K562 (cell line): ENCODE measurements around the gene RHOC. TPM values are rescaled to one million over a fixed set of nuclear protein-coding genes. Genes with fewer than 3 reads are reported as not detected.
A peak's percentile ranks its signal among the peaks of the same experiment; 100 is the strongest.

Experiments
- COPS2 ChIP-seq: fragments of 450-650 bp; conservative IDR thresholded peaks from 2 replicates; pipeline ENCODE4 v1.6.1; 2016; ENCODE audit warnings: mild to moderate bottlenecking, moderate library complexity
- CSDE1 ChIP-seq, 2 experiments: fragments of 450-650 bp; IDR thresholded peaks; 2 replicates each; pipeline ENCODE4 v1.6.1; 2016; ENCODE audit warnings: mild to moderate bottlenecking in 1 of 2
- E2F3 ChIP-seq: fragments of 250-450 bp; sonication (Bioruptor Pico); IDR thresholded peaks from 2 replicates; pipeline ENCODE4 v1.4.0; 2020; ENCODE audit warnings: mild to moderate bottlenecking
- FOXK2 ChIP-seq, 2 experiments: fragments of 450-650 bp; IDR thresholded peaks in 1 of 2; conservative IDR thresholded peaks in 1 of 2; 2 replicates each; pipeline ENCODE4 v1.6.1; 2016; ENCODE audit warnings: low read depth in 2 of 2, mild to moderate bottlenecking in 1 of 2
- GABPB2 ChIP-seq: fragments of 250-450 bp; sonication (Bioruptor Pico); conservative IDR thresholded peaks from 2 replicates; pipeline ENCODE4 v1.5.1; 2021; ENCODE audit warnings: mild to moderate bottlenecking
- GATAD2B ChIP-seq: fragments of 450-650 bp; IDR thresholded peaks from 2 replicates; pipeline ENCODE4 v1.6.1; 2017; ENCODE audit warnings: mild to moderate bottlenecking, borderline replicate concordance
- HDGF ChIP-seq: fragments of 450-650 bp; IDR thresholded peaks from 2 replicates; pipeline ENCODE4 v1.6.1; 2016
- HIVEP1 ChIP-seq: fragments of 250-450 bp; sonication (Bioruptor Pico); IDR thresholded peaks from 2 replicates; pipeline ENCODE4 v1.4.0; 2020; ENCODE audit warnings: mild to moderate bottlenecking
- HMG20A ChIP-seq: fragments of 450-650 bp; formaldehyde crosslinking; conservative IDR thresholded peaks from 2 replicates; pipeline ENCODE4 v1.4.0; 2020; ENCODE audit warnings: mild to moderate bottlenecking, mixed read lengths
- HNRNPL ChIP-seq: fragments of 200-400 bp; formaldehyde crosslinking; IDR thresholded peaks from 2 replicates; pipeline ENCODE4 v1.6.1; 2017; ENCODE audit warnings: low read depth, mild to moderate bottlenecking, low read length
- KDM4B ChIP-seq, 2 experiments: fragments of 450-650 bp in 1 of 2; sonication (generic) in 1 of 2; IDR thresholded peaks; 2 replicates each; pipeline ENCODE4 v1.6.1; 2016 to 2017; ENCODE audit warnings: borderline replicate concordance in 2 of 2, antibody characterized with exemption in 1 of 2, low read depth in 1 of 2, mild to moderate bottlenecking in 1 of 2
- KLF6 ChIP-seq: fragments of 250-450 bp; sonication (Bioruptor Pico); IDR thresholded peaks from 2 replicates; pipeline ENCODE4 v1.4.0; 2020; ENCODE audit warnings: mild to moderate bottlenecking, moderate library complexity, borderline replicate concordance
- MYNN ChIP-seq, 2 experiments: sonication (generic); formaldehyde crosslinking in 1 of 2; IDR thresholded peaks; 2 replicates each; pipeline versions ENCODE4 v1.5.0 to v1.6.1; 2016 to 2020; ENCODE audit warnings: antibody characterized with exemption in 1 of 2, missing genetic modification reagents in 1 of 2
- POLR2H ChIP-seq: IDR thresholded peaks from 2 replicates; pipeline ENCODE4 v1.6.1; 2016; ENCODE audit warnings: missing genetic modification characterization, low read depth, mild to moderate bottlenecking, control low read depth, missing compliant biosample characterization, moderate library complexity
- POLR3G ChIP-seq: IDR thresholded peaks from 2 replicates; pipeline ENCODE4 v1.6.1; 2011; ENCODE audit not compliant: insufficient read length, insufficient replicate concordance; ENCODE audit errors: extremely low read depth
- PURB ChIP-seq: sonication (generic); formaldehyde crosslinking; IDR thresholded peaks from 2 replicates; pipeline ENCODE4 v1.9.0; 2021; ENCODE audit warnings: low read depth, mild to moderate bottlenecking, missing genetic modification reagents
- PYGO2 ChIP-seq: fragments of 450-650 bp; IDR thresholded peaks from 2 replicates; pipeline ENCODE4 v1.6.1; 2016; ENCODE audit warnings: mild to moderate bottlenecking, missing genetic modification characterization, moderate library complexity, missing compliant biosample characterization
- RBFOX2 ChIP-seq: fragments of 200-400 bp; formaldehyde crosslinking; IDR thresholded peaks from 2 replicates; pipeline ENCODE4 v1.6.1; 2017; ENCODE audit warnings: low read depth, mild to moderate bottlenecking, low read length, moderate library complexity
- TAL1 ChIP-seq: fragments of 450-650 bp; IDR thresholded peaks from 2 replicates; pipeline ENCODE4 v1.6.1; 2016; ENCODE audit warnings: mild to moderate bottlenecking
- TARDBP ChIP-seq: fragments of 450-650 bp; IDR thresholded peaks from 2 replicates; pipeline ENCODE4 v1.6.1; 2016
- TEAD4 ChIP-seq, 2 experiments: sonication (generic) in 1 of 2; formaldehyde crosslinking in 1 of 2; IDR thresholded peaks; 2 replicates each; pipeline versions ENCODE4 v1.6.1 to v1.8.0; 2012 to 2022; ENCODE audit warnings: borderline replicate concordance in 1 of 2, inconsistent platforms in 1 of 2, low read length in 1 of 2, mild to moderate bottlenecking in 1 of 2, missing genetic modification reagents in 1 of 2
- TRIM28 ChIP-seq: fragments of 450-650 bp; IDR thresholded peaks from 2 replicates; pipeline ENCODE4 v1.6.1; 2017
- ZNF224 ChIP-seq: sonication (generic); formaldehyde crosslinking; IDR thresholded peaks from 2 replicates; pipeline ENCODE4 v1.8.0; 2022; ENCODE audit warnings: mild to moderate bottlenecking, missing genetic modification reagents
- ZNF274 ChIP-seq: IDR thresholded peaks from 2 replicates; pipeline ENCODE4 v1.6.1; 2011; ENCODE audit warnings: low read depth, mild to moderate bottlenecking, low read length, moderate library complexity, borderline replicate concordance
- ZNF589 ChIP-seq: fragments of 200-800 bp; sonication (Bioruptor generic); IDR thresholded peaks from 2 replicates; pipeline ENCODE4 v1.6.1; 2016; ENCODE audit warnings: low read depth, missing genetic modification characterization, missing compliant biosample characterization
- ZNF696 ChIP-seq: fragments of 250-450 bp; sonication (Bioruptor Pico); conservative IDR thresholded peaks from 2 replicates; pipeline ENCODE4 v1.4.0; 2020; ENCODE audit warnings: mild to moderate bottlenecking, moderate library complexity
- ZNF778 ChIP-seq: fragments of 450-650 bp; formaldehyde crosslinking; IDR thresholded peaks from 2 replicates; pipeline ENCODE4 v1.4.0; 2020; ENCODE audit warnings: mild to moderate bottlenecking, moderate library complexity
- ZZZ3 ChIP-seq: fragments of 450-650 bp; IDR thresholded peaks from 2 replicates; pipeline ENCODE4 v1.6.1; 2016; ENCODE audit warnings: antibody characterized with exemption, mild to moderate bottlenecking, moderate library complexity
- polyA plus RNA-seq, 8 experiments: library from polyadenylated mRNA; depleted of rRNA in 4 of 8; stranded (reverse) in 5 of 8; unstranded in 3 of 8; fragments of >200 nt; fragmentation: Nextera tagmentation in 2 of 8; fragmentation: Illumina TruSeq in 1 of 8; extraction: Ambion mirVana in 2 of 8; extraction: Trizol in 1 of 8; gene quantifications; 2 replicates each; pipeline versions ENCODE4 v1.2.1 to v1.2.3, GENCODE V29; 2011 to 2014; ENCODE audit warnings: inconsistent platforms in 1 of 8, missing spikeins in 1 of 8
- total RNA-seq, 7 experiments: library from RNA; depleted of rRNA in 6 of 7; stranded (reverse); fragments of >200 nt in 6 of 7; fragmentation: Illumina TruSeq in 2 of 7; extraction: Trizol in 2 of 7; gene quantifications; 2 replicates each; pipeline versions ENCODE4 v1.2.1 to v1.2.3, GENCODE V29; 2011 to 2021; ENCODE audit warnings: low replicate concordance in 1 of 7
- TF ChIP-seq, protein P1 (sequence below): fragments of 250-450 bp; sonication (Bioruptor Pico); IDR thresholded peaks from 2 replicates; pipeline ENCODE4 v1.4.0; 2020
- TF ChIP-seq, protein P2 (sequence below): fragments of 450-650 bp; formaldehyde crosslinking; IDR thresholded peaks from 2 replicates; pipeline ENCODE4 v1.4.0; 2022; ENCODE audit warnings: mild to moderate bottlenecking, moderate library complexity

Gene RHOC
- total and polyA plus RNA-seq, 9 of the 15 experiments (the other 6 are each of a cell fraction or from before 2014, with no cell fraction given): 35.2 to 364 (median 204) TPM

GRCh38 chr1:112674440-112674985 lies 32.4 kb downstream of the RHOC start, which contains the start of gene MOV10 (continued):
- TF ChIP-seq RBFOX2 (no peak), CSDE1 (IDR thresholded peaks at IDR 0.05) (no peak), PYGO2 (tag) (no peak), FOXK2 (conservative IDR thresholded peaks at IDR 0.05 in 1 of 2, IDR thresholded peaks at IDR 0.05 in 1 of 2; ENCODE audit: low read depth in 2 of 2) (peak in 1 of 2 experiments; percentile 13; a peak in 1 of 4 replicates), ZNF778 (CRISPR knock-in tag) (no peak), MYNN (IDR thresholded peaks at IDR 0.05) (0 out of 2 replicates have a peak, but pooled peaks have one; percentile 65), MYNN (CRISPR knock-in tag; IDR thresholded peaks at IDR 0.05) (no peak), ZNF589 (CRISPR knock-in tag) (no peak; the same call in 1 of the 2 replicates), ZNF224 (CRISPR knock-in tag) (0 out of 2 replicates have a peak, but pooled peaks have one; percentile 36), ZNF274 (no peak), POLR2H (tag) (peak; percentile 60), HMG20A (no peak), ZZZ3 (no peak), KDM4B (IDR thresholded peaks at IDR 0.05; ENCODE audit: borderline replicate concordance in 2 of 2, low read depth in 1 of 2) (0 out of 4 replicates have a peak, but pooled peaks of 1 of the 2 experiments have one; percentile 38), TAL1 (no peak), HDGF (peak; percentile 76; the same call in 1 of the 2 replicates), PURB (CRISPR knock-in tag) (no peak), ZNF696 (no peak), KLF6 (CRISPR knock-in tag) (0 out of 2 replicates have a peak, but pooled peaks have one; percentile 14), HNRNPL (no peak), POLR3G (no peak), HIVEP1 (CRISPR knock-in tag) (no peak), COPS2 (no peak), TEAD4 (IDR thresholded peaks at IDR 0.05; ENCODE audit: low read length) (no peak), TEAD4 (CRISPR knock-in tag; IDR thresholded peaks at IDR 0.05; ENCODE audit: borderline replicate concordance) (no peak; the same call in 1 of the 2 replicates), TARDBP (0 out of 2 replicates have a peak, but pooled peaks have one; percentile 18), E2F3 (CRISPR knock-in tag) (no peak), GATAD2B (no peak), TRIM28 (peak; percentile 62; the same call in 1 of the 2 replicates), GABPB2 (CRISPR knock-in tag) (no peak)
- TF ChIP-seq, protein P1, sequence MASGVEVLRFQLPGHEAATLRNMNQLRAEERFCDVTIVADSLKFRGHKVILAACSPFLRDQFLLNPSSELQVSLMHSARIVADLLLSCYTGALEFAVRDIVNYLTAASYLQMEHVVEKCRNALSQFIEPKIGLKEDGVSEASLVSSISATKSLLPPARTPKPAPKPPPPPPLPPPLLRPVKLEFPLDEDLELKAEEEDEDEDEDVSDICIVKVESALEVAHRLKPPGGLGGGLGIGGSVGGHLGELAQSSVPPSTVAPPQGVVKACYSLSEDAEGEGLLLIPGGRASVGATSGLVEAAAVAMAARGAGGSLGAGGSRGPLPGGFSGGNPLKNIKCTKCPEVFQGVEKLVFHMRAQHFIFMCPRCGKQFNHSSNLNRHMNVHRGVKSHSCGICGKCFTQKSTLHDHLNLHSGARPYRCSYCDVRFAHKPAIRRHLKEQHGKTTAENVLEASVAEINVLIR: no peak
- TF ChIP-seq, protein P2, sequence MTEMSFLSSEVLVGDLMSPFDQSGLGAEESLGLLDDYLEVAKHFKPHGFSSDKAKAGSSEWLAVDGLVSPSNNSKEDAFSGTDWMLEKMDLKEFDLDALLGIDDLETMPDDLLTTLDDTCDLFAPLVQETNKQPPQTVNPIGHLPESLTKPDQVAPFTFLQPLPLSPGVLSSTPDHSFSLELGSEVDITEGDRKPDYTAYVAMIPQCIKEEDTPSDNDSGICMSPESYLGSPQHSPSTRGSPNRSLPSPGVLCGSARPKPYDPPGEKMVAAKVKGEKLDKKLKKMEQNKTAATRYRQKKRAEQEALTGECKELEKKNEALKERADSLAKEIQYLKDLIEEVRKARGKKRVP (CRISPR knock-in tag): peak; percentile 72; the same call in 1 of the 2 replicates
